ENCODE data around the gene EMX1.
A peak's percentile ranks its signal among the peaks of the same experiment; 100 is the strongest.

Gene EMX1

DNA sequence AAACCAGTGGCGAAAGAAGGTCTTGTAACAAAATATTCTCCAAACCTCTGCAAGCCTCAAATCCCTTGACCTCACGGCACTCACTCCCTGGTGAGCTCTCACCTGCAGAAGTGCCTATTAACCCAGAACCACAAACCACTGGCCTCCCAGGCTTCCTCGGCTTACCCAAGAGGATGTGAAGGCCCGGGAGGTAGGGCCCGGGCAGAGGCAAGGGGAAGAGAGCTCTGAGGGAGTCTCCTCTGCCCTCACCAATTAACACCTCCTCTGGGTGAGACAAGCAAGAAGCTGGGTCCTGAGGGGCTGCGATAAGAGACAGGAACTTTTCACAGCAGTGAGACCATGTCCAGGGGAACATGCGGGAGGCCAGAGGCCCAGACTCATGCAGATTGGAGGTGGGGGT lies 53.7 kb downstream of the EMX1 start:
- TF ChIP-seq, protein P1, sequence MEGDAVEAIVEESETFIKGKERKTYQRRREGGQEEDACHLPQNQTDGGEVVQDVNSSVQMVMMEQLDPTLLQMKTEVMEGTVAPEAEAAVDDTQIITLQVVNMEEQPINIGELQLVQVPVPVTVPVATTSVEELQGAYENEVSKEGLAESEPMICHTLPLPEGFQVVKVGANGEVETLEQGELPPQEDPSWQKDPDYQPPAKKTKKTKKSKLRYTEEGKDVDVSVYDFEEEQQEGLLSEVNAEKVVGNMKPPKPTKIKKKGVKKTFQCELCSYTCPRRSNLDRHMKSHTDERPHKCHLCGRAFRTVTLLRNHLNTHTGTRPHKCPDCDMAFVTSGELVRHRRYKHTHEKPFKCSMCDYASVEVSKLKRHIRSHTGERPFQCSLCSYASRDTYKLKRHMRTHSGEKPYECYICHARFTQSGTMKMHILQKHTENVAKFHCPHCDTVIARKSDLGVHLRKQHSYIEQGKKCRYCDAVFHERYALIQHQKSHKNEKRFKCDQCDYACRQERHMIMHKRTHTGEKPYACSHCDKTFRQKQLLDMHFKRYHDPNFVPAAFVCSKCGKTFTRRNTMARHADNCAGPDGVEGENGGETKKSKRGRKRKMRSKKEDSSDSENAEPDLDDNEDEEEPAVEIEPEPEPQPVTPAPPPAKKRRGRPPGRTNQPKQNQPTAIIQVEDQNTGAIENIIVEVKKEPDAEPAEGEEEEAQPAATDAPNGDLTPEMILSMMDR (IDR thresholded peaks at IDR 0.05; ENCODE audit: low read depth, low read length, missing control alignments), result no peak
- no peak overlapping the region for H3K4me3 ChIP-seq (replicated peaks; ENCODE audit: low read depth, low read length)
- no peak for DNase-seq (ENCODE audit: extremely low read depth, low read depth)

DNA sequence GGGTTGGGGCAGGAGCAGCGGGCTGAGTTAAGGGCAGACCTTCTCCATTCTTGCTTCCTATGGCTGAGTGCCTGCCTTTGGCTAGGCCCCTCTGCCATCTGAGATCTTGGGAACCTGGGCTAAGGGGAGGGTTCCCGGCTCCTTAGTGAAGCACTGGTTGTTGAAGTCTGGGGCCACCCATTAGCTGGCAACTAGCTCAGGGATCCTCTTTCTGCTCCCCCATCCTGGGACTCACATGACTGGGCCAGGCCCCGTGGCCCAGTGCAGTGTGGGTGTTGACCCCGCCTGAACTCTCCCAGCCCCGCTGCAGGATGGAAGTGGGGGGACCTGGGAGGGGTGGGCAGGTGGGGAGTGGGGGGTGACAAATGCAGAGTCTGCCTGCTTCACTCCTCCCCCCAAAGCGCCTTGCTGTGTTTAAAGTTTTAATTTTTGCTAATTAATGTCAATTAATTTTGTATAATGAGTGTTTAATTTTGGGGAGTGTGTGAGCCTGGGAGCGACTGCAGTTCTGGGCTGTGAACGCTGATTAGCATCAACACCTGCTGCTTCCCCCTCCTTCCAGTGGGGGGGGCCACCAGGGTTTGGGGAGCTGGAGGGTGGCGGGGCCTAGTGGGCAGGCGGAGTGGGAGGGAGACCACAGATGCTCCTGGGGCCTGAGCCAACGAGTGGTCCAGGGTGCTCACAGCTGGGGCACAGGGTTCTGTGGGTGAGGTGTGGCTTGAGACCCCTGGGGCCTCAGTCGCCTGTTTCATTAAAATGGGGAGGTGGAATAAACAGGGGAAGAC lies 55.2 kb downstream of the EMX1 start:
- no peak overlapping the region for H3K4me3 ChIP-seq (replicated peaks; ENCODE audit: low read depth, low read length)
- TF ChIP-seq, protein P1 (IDR thresholded peaks at IDR 0.05; ENCODE audit: low read depth, low read length, missing control alignments), result no peak
- no peak for DNase-seq (ENCODE audit: extremely low read depth, low read depth)

DNA sequence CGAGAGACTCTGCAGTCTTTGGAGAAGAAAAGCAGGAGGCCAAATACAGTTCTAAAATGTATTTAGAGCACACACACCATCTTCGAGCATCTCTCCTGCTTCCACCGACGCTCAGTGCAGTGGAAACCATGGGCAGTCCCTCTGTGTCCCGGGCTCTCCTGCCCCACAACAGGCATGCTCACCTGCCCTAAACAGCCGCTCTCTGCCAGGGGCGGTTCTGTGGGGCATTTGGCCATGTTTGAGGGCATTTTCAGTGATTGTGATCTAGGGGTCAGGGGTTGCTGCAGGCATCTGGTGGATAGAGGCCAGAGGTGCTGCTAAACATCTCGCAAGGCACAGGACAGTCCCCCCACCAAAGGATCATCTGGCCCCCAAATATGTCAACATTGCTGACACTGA lies 55.8 kb downstream of the EMX1 start:
- H3K4me3 ChIP-seq (replicated peaks; ENCODE audit: low read depth, low read length), result no peak overlapping the region
- TF ChIP-seq, protein P1 (IDR thresholded peaks at IDR 0.05; ENCODE audit: low read depth, low read length, missing control alignments), result no peak
- no peak for DNase-seq (ENCODE audit: extremely low read depth, low read depth)

DNA sequence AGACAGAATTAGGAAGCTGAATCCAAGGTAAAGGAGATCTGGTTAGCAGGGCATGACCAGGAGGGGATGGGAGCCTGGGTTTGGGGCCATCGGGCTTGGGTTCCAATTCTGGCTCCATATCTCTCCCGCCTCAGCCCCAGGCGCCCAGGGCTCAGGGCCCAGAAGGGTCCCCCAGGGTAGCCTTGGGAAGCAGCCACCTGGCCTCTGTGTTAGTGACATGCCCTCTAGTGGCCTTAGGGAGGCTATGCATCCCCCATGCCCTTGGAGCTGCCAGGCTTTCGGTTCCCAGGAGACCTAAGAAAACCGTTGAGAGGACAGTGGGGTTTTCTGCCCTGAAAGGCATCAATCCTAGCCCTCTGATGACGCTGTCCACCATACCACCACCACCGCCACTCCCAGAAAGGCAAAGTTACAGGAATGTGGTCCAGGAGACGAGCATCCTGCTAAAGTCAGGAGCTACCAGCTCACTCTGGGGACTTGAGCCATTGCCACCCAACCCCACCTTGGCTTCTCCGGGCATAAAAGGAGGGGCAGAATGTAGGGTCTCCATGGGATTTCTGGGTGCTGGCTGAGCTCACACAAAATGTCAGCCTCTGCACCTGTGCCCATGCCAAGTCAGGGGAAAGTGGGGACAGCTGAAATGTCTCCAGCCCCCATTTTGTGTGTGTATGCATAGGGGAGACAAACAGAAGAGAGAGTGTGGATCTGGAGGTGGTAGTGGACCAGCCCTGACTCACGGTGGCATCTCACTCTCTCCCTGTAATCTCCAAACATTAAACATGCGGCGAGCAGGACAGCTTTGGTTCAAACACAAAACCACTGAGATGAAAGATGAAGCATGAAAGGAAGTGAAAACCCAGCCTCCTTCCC lies 56.5 kb downstream of the EMX1 start:
- TF ChIP-seq, protein P1 (IDR thresholded peaks at IDR 0.05; ENCODE audit: low read depth, low read length, missing control alignments), result peak; percentile 91
- H3K4me3 ChIP-seq (replicated peaks; ENCODE audit: low read depth, low read length), result no peak overlapping the region
- DNase-seq (ENCODE audit: extremely low read depth, low read depth), result peak; percentile 12

DNA sequence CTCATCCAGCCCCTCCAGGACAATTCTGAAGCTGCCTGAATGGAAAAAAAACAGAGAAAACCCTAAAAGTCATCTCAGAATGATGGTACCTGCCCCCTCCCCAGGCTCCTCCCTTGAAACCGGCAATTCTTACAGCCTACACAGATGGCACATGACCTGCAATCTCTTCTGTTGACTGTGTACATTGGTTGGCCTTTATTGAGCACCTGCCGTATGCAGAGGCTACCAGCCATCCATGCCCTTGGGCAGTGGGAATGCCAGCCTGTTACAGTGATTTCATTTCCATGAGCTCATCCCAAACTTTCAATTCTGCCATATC lies 57.1 kb downstream of the EMX1 start:
- DNase-seq (ENCODE audit: extremely low read depth, low read depth), result no peak
- H3K4me3 ChIP-seq (replicated peaks; ENCODE audit: low read depth, low read length), result no peak overlapping the region
- TF ChIP-seq, protein P1 (IDR thresholded peaks at IDR 0.05; ENCODE audit: low read depth, low read length, missing control alignments), result no peak

DNA sequence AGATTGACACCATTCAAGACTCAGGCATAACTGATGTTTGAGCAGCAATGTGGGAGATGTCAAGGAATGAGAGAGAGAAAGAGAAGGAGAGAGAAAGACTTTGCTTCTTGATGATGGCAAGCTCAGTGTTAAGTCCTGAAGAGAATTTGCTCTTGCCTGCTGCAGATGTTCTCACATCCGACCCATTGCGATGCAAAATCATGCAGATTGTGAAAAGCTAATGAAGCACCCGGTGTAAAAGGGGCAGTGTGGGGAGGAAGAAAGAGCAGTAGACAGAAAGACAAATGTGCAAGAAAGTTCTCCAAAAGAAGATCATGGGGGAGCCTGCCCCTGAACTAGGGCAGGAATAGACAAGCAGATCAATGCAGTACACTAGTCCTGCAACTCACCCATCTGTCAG lies 57.7 kb downstream of the EMX1 start:
- DNase-seq (ENCODE audit: extremely low read depth, low read depth), result no peak
- TF ChIP-seq, protein P1 (IDR thresholded peaks at IDR 0.05; ENCODE audit: low read depth, low read length, missing control alignments), result no peak
- H3K4me3 ChIP-seq (replicated peaks; ENCODE audit: low read depth, low read length), result no peak overlapping the region
